K562 (cell line): ENCODE measurements around the gene SEBOX. TPM values are rescaled to one million over a fixed set of nuclear protein-coding genes. Genes with fewer than 3 reads are reported as not detected.
A peak's percentile ranks its signal among the peaks of the same experiment; 100 is the strongest.

Experiments
- AFF1 ChIP-seq, 2 experiments: fragments of 450-650 bp; IDR thresholded peaks; 2 replicates each; pipeline ENCODE4 v1.6.1; 2018; ENCODE audit warnings: mild to moderate bottlenecking in 2 of 2, low read depth in 1 of 2; ENCODE audit not compliant: partially characterized antibody in 2 of 2
- ATF7 ChIP-seq: fragments of 450-650 bp; IDR thresholded peaks from 2 replicates; pipeline ENCODE4 v1.7.1; 2014; ENCODE audit warnings: mild to moderate bottlenecking, moderate library complexity
- ELF2 ChIP-seq: fragments of 250-450 bp; sonication (Bioruptor Pico); IDR thresholded peaks from 2 replicates; pipeline ENCODE4 v1.5.0; 2021; ENCODE audit warnings: mild to moderate bottlenecking
- FOXM1 ChIP-seq, 2 experiments: fragments of 450-650 bp in 1 of 2; sonication (generic) in 1 of 2; formaldehyde crosslinking in 1 of 2; IDR thresholded peaks; 2 replicates each; pipeline versions ENCODE4 v1.6.1 to v1.9.0; 2017 to 2022; ENCODE audit warnings: low read depth in 2 of 2, mild to moderate bottlenecking in 2 of 2, missing genetic modification reagents in 1 of 2, moderate library complexity in 1 of 2
- GABPA ChIP-seq: fragments of 200-800 bp; sonication (Bioruptor generic); conservative IDR thresholded peaks from 2 replicates; pipeline ENCODE4 v1.6.1; 2016; ENCODE audit warnings: low read depth, missing genetic modification characterization, missing compliant biosample characterization
- HIVEP1 ChIP-seq: fragments of 250-450 bp; sonication (Bioruptor Pico); IDR thresholded peaks from 2 replicates; pipeline ENCODE4 v1.4.0; 2020; ENCODE audit warnings: mild to moderate bottlenecking
- MAFF ChIP-seq: IDR thresholded peaks from 2 replicates; pipeline ENCODE4 v1.6.1; 2012; ENCODE audit warnings: low read length, improper control_type of control experiment
- MTA3 ChIP-seq: fragments of 450-650 bp; formaldehyde crosslinking; IDR thresholded peaks from 2 replicates; pipeline ENCODE4 v1.6.1; 2017; ENCODE audit warnings: mild to moderate bottlenecking, borderline replicate concordance
- MYC ChIP-seq, 2 experiments: fragments of 250-450 bp in 1 of 2; sonication (Bioruptor Pico) in 1 of 2; IDR thresholded peaks; 2 replicates each; pipeline versions ENCODE4 v1.5.1 to v1.6.1; 2012 to 2021; ENCODE audit warnings: low read depth in 2 of 2, borderline replicate concordance in 1 of 2, improper control_type of control experiment in 1 of 2, low read length in 1 of 2, mild to moderate bottlenecking in 1 of 2, moderate library complexity in 1 of 2
- RBM14 ChIP-seq: fragments of 200-400 bp; formaldehyde crosslinking; IDR thresholded peaks from 2 replicates; pipeline ENCODE4 v1.6.1; 2018; ENCODE audit warnings: low read depth, mild to moderate bottlenecking, low read length, moderate library complexity, borderline replicate concordance; ENCODE audit not compliant: insufficient read depth
- ZBTB12 ChIP-seq: fragments of 250-450 bp; sonication (Bioruptor Pico); IDR thresholded peaks from 2 replicates; pipeline ENCODE4 v1.4.0; 2020
- ZFP36 ChIP-seq: fragments of 150-350 bp; IDR thresholded peaks from 2 replicates; pipeline ENCODE4 v1.6.1; 2018; ENCODE audit warnings: low read length, low read depth; ENCODE audit not compliant: partially characterized antibody
- polyA plus RNA-seq, 8 experiments: library from polyadenylated mRNA; depleted of rRNA in 4 of 8; stranded (reverse) in 5 of 8; unstranded in 3 of 8; fragments of >200 nt; fragmentation: Nextera tagmentation in 2 of 8; fragmentation: Illumina TruSeq in 1 of 8; extraction: Ambion mirVana in 2 of 8; extraction: Trizol in 1 of 8; gene quantifications; 2 replicates each; pipeline versions ENCODE4 v1.2.1 to v1.2.3, GENCODE V29; 2011 to 2014; ENCODE audit warnings: inconsistent platforms in 1 of 8, missing spikeins in 1 of 8
- total RNA-seq, 7 experiments: library from RNA; depleted of rRNA in 6 of 7; stranded (reverse); fragments of >200 nt in 6 of 7; fragmentation: Illumina TruSeq in 2 of 7; extraction: Trizol in 2 of 7; gene quantifications; 2 replicates each; pipeline versions ENCODE4 v1.2.1 to v1.2.3, GENCODE V29; 2011 to 2021; ENCODE audit warnings: low replicate concordance in 1 of 7
- TF ChIP-seq, protein P1 (sequence below): sonication (generic); formaldehyde crosslinking; IDR thresholded peaks from 2 replicates; pipeline ENCODE4 v1.8.1; 2023; ENCODE audit warnings: missing genetic modification reagents, mild to moderate bottlenecking, borderline replicate concordance
- TF ChIP-seq, protein P2 (sequence below): sonication (generic); formaldehyde crosslinking; IDR thresholded peaks from 2 replicates; pipeline ENCODE4 v1.8.0; 2022; ENCODE audit warnings: missing genetic modification reagents, mild to moderate bottlenecking, moderate library complexity, borderline replicate concordance

Gene SEBOX
- total and polyA plus RNA-seq, 9 of the 15 experiments (the other 6 are each of a cell fraction or from before 2014, with no cell fraction given): not detected

DNA sequence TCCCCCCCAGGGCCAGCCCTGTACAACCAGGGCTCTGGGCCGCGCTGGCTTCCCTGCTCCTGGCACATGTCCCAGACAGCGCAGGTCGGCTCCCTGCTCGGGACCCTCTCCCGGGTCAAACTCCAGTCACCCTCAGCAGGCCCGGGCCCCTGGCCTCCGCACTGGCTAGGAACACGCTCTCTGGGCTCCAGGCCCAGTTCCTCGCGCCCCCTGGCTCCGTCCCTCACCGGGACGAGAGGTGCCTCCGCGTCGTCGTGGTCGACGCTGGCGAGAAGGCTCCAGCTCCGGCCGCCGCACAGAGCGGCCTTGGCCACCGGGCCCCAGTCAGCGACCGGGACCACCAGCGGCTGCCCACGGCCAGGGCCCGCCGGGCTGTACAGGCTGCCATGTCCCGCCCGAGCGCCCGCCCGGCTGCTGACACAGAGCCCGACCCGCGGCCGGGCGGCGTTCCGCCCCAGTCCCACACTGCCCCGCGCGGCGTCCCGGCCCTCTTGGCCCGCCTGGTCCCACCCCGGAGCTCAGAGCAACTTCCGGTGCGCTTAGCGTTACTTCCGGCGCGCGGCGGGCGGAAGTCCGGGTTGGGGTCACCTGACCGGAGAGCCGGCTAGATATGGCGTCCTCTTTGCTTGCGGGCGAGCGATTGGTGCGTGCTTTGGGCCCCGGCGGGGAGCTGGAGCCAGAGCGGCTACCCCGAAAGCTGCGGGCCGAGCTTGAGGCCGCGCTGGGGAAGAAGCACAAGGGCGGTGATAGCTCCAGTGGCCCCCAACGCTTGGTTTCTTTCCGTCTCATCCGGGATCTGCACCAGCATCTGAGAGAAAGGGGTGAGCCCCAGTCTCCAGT is 7.7 kb downstream of the SEBOX start, which contains the start of gene POLDIP2 (continued):
- TF ChIP-seq RBM14: no peak
- TF ChIP-seq, protein P1, sequence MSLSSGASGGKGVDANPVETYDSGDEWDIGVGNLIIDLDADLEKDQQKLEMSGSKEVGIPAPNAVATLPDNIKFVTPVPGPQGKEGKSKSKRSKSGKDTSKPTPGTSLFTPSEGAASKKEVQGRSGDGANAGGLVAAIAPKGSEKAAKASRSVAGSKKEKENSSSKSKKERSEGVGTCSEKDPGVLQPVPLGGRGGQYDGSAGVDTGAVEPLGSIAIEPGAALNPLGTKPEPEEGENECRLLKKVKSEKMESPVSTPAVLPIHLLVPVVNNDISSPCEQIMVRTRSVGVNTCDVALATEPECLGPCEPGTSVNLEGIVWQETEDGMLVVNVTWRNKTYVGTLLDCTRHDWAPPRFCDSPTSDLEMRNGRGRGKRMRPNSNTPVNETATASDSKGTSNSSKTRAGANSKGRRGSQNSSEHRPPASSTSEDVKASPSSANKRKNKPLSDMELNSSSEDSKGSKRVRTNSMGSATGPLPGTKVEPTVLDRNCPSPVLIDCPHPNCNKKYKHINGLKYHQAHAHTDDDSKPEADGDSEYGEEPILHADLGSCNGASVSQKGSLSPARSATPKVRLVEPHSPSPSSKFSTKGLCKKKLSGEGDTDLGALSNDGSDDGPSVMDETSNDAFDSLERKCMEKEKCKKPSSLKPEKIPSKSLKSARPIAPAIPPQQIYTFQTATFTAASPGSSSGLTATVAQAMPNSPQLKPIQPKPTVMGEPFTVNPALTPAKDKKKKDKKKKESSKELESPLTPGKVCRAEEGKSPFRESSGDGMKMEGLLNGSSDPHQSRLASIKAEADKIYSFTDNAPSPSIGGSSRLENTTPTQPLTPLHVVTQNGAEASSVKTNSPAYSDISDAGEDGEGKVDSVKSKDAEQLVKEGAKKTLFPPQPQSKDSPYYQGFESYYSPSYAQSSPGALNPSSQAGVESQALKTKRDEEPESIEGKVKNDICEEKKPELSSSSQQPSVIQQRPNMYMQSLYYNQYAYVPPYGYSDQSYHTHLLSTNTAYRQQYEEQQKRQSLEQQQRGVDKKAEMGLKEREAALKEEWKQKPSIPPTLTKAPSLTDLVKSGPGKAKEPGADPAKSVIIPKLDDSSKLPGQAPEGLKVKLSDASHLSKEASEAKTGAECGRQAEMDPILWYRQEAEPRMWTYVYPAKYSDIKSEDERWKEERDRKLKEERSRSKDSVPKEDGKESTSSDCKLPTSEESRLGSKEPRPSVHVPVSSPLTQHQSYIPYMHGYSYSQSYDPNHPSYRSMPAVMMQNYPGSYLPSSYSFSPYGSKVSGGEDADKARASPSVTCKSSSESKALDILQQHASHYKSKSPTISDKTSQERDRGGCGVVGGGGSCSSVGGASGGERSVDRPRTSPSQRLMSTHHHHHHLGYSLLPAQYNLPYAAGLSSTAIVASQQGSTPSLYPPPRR (CRISPR knock-in tag): no peak
- TF ChIP-seq MYC (IDR thresholded peaks at IDR 0.05; ENCODE audit: low read depth, low read length): peak; percentile 54
- TF ChIP-seq MYC (CRISPR knock-in tag; IDR thresholded peaks at IDR 0.05; ENCODE audit: borderline replicate concordance, low read depth): no peak; the same call in 1 of the 2 replicates
- TF ChIP-seq MTA3: 0 out of 2 replicates have a peak, but pooled peaks have one; percentile 37
- TF ChIP-seq HIVEP1: no peak
- TF ChIP-seq, protein P2, sequence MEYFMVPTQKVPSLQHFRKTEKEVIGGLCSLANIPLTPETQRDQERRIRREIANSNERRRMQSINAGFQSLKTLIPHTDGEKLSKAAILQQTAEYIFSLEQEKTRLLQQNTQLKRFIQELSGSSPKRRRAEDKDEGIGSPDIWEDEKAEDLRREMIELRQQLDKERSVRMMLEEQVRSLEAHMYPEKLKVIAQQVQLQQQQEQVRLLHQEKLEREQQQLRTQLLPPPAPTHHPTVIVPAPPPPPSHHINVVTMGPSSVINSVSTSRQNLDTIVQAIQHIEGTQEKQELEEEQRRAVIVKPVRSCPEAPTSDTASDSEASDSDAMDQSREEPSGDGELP (CRISPR knock-in tag): peak; percentile 71
- no peak for TF ChIP-seq ZFP36
- TF ChIP-seq ZBTB12 (CRISPR knock-in tag): peak; percentile 74
- TF ChIP-seq ELF2 (CRISPR knock-in tag): peak; percentile 96
- no peak for TF ChIP-seq FOXM1 (IDR thresholded peaks at IDR 0.05; ENCODE audit: low read depth)
- 0 out of 2 replicates have a peak, but pooled peaks have one; percentile 23 for TF ChIP-seq FOXM1 (CRISPR knock-in tag; IDR thresholded peaks at IDR 0.05; ENCODE audit: low read depth)
- TF ChIP-seq GABPA (tag): peak; percentile 100
- TF ChIP-seq MAFF: no peak
- TF ChIP-seq AFF1 (IDR thresholded peaks at IDR 0.05; ENCODE audit: low read depth in 1 of 2, partially characterized antibody in 2 of 2): peak; percentile 62 to 87
- peak; percentile 76 for TF ChIP-seq ATF7
